Activated CD4-positive, alpha-beta memory T cell treated with anti-CD3 and anti-CD28 coated beads, Interleukin-2, amount 10 ng/mL, durations not matched to agents 7 days and 5 days (primary cell): Measurements from ENCODE around the gene NUTM1. TPM values are rescaled to one million over a fixed set of nuclear protein-coding genes. Genes with fewer than 3 reads are reported as not detected.
"Not testable (repeated sequence)": the region's sequence is repeated elsewhere in the genome, so short reads cannot be mapped to it uniquely, and the experiment has no call there.

Experiments
- CTCF ChIA-PET: fragments of 350-600 bp; sonication (Branson Sonifier 250); formaldehyde crosslinking; loops from one replicate; lab custom pipeline; 2021; ENCODE audit warnings: antibody characterized with exemption, inconsistent platforms; lab: Charles Lee
- POLR2A ChIA-PET: fragments of 350-600 bp; sonication (Branson Sonifier 250); formaldehyde crosslinking; loops from one replicate; lab custom pipeline; 2021; ENCODE audit warnings: antibody characterized with exemption; lab: Charles Lee
- DNase-seq: peaks from one replicate; pipeline ENCODE4 v3.0.0-alpha.2; 2020
- H3K27ac Mint-ChIP-seq: one replicate; pipeline ENCODE4 v1.8.0; 2021; ENCODE audit warnings: mild to moderate bottlenecking, mixed read lengths
- H3K27me3 Mint-ChIP-seq: one replicate; pipeline ENCODE4 v1.8.0; 2021; ENCODE audit warnings: mixed read lengths
- H3K36me3 Mint-ChIP-seq: one replicate; pipeline ENCODE4 v1.8.0; 2021; ENCODE audit warnings: low read depth, mixed read lengths
- H3K4me1 Mint-ChIP-seq: one replicate; pipeline ENCODE4 v1.8.0; 2021; ENCODE audit warnings: mixed read lengths
- H3K4me3 Mint-ChIP-seq: one replicate; pipeline ENCODE4 v1.8.0; 2021; ENCODE audit warnings: mild to moderate bottlenecking, mixed read lengths
- H3K9me3 Mint-ChIP-seq: one replicate; pipeline ENCODE4 v1.8.0; 2021; ENCODE audit warnings: mixed read lengths
- total RNA-seq, 2 experiments: library from RNA; stranded (reverse); gene quantifications; one replicate each; pipeline ENCODE4 v1.2.3, GENCODE V29; 2021

The NUTM1 gene
- total RNA-seq, 2 experiments from 2014 or later: not detected

DNA sequence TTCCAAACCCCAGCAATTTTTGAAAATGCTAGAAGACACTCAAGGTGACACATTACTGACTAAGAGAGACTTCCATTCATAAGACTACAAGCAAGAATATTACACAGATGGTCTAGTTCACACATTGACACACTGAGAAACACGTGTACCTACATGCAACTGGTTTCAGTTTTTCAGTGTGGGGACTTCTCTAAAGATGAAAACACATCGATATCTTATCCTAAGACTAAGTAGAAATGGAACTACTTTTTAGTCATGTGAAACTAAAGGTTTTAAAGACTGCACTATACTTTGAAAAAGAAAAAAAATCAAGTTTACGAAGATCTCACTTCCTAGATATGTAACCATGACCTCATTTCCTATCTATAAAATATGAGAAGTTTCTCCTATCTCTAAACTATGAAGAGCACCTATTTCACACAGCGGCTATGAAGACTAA lies 60.1 kb downstream of the NUTM1 start:
- DNase-seq, H3K4me1 Mint-ChIP-seq, CTCF ChIA-PET, H3K9me3 Mint-ChIP-seq, POLR2A ChIA-PET, H3K27ac Mint-ChIP-seq, H3K36me3 Mint-ChIP-seq, H3K4me3 Mint-ChIP-seq, H3K27me3 Mint-ChIP-seq: not testable (repeated sequence)

GRCh38 chr15:34403899-34404298 lies 60.8 kb downstream of the NUTM1 start:
- H3K27ac Mint-ChIP-seq, DNase-seq, H3K4me1 Mint-ChIP-seq, H3K9me3 Mint-ChIP-seq, H3K27me3 Mint-ChIP-seq, H3K4me3 Mint-ChIP-seq, POLR2A ChIA-PET, CTCF ChIA-PET, H3K36me3 Mint-ChIP-seq: not testable (repeated sequence)

Other genes with a start within 250 kb of the NUTM1 start
- gene EMC7, start 241.5 kb upstream of the NUTM1 start, total RNA-seq: 10 to 100 TPM; 78.7 to 81.8 TPM
- gene PGBD4, start 241.2 kb upstream of the NUTM1 start, total RNA-seq: 1 to 10 TPM; 3.1 to 3.3 TPM
- gene KATNBL1, start 133.2 kb upstream of the NUTM1 start, total RNA-seq: 10 to 100 TPM; 40.5 to 42.1 TPM
- 10 to 100 TPM; 86.2 to 86.9 TPM for gene EMC4, start 118.3 kb upstream of the NUTM1 start, total RNA-seq
- 10 to 100 TPM; 30.6 to 31.7 TPM for gene SLC12A6, start 5.5 kb upstream of the NUTM1 start, total RNA-seq
- 100 to 1,000 TPM; 170 to 183 TPM for gene NOP10, start 179 bp upstream of the NUTM1 start, total RNA-seq
- gene LPCAT4, start 23.9 kb downstream of the NUTM1 start, total RNA-seq: 100 to 1,000 TPM; 109 to 117 TPM
- 100 to 1,000 TPM; 170 TPM for gene GOLGA8A, start 94.5 kb downstream of the NUTM1 start, total RNA-seq
- gene GOLGA8B, start 240.3 kb downstream of the NUTM1 start, total RNA-seq: 100 to 1,000 TPM; 252 to 258 TPM